GM12874 (cell line): ENCODE measurements around the gene SIRT2.

Source experiments
- TF ChIP-seq, protein P1 (sequence below): IDR thresholded peaks from 2 replicates; pipeline ENCODE4 v1.5.1; 2011; ENCODE audit warnings: low read depth, mild to moderate bottlenecking, control low read depth, low read length, moderate library complexity; ENCODE audit not compliant: insufficient read depth

SIRT2 gene

DNA sequence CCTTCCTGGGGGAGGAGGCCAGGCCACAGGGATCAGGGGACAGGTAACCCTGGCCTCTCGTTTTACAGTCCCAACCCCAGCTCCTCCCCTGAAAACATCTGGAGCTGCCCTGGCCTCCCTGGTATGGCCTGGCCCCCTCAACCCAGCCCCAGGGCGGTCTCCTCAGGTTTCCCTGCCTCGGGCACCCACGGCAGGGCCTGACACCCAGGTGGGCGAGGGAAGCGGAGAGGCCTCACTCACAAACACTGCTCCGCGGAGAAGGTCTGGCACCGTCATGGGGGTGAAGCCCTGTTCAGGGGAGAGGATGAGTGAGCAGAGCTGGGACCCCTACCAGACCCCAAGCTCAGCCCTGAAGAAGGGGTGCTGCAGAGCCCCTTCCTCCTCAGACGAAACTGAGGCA lies 19.1 kb upstream of the SIRT2 start:
- TF ChIP-seq, protein P1, sequence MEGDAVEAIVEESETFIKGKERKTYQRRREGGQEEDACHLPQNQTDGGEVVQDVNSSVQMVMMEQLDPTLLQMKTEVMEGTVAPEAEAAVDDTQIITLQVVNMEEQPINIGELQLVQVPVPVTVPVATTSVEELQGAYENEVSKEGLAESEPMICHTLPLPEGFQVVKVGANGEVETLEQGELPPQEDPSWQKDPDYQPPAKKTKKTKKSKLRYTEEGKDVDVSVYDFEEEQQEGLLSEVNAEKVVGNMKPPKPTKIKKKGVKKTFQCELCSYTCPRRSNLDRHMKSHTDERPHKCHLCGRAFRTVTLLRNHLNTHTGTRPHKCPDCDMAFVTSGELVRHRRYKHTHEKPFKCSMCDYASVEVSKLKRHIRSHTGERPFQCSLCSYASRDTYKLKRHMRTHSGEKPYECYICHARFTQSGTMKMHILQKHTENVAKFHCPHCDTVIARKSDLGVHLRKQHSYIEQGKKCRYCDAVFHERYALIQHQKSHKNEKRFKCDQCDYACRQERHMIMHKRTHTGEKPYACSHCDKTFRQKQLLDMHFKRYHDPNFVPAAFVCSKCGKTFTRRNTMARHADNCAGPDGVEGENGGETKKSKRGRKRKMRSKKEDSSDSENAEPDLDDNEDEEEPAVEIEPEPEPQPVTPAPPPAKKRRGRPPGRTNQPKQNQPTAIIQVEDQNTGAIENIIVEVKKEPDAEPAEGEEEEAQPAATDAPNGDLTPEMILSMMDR, result no peak

DNA sequence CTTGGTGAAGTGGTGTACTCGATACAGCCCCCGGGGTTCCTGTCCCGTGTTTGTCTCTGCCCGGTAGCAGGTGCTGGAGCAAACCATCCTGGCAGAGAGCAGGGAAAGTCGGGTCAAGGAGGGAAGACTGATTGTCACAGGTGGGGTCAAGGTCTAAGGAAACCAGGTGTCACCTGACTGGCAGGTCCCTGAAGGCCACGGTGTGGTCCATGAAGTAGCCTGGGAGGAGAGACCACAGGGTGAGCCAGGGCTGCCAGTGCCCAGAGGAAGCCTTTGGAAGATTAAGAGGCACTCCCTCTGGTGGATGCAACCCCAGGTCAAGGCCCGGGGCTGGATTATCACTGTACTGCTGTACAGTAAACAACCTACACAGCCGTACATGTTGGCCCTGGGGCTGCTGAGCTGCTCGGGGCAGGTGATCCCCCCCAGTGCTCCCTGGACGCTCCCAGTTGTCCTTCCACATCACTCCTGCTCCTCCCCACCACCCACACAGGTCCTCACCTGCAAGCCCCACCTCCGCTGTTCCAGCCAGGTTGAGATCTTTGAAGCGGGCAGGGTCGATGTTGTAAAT lies 18.6 kb upstream of the SIRT2 start:
- TF ChIP-seq, protein P1, result no peak

DNA sequence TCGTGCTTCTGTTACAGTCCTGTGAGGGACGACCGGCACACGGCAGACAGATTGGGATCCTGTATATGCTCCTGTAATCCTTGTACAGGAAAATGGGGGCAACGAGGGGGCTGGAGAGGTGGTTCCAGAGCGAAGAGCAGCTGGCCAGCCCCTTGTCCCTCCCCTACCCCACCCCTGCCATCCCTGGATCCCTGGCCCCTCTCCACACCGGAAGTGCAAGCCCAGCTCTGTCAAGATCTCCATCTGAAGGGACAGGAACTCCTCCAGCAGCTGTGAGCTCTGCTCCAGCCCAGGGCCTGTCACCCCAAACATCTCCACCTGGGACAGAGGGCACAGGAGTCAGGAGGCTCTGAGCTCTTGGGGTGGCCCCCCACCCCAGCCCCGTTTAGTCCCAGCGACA lies 18.1 kb upstream of the SIRT2 start:
- TF ChIP-seq, protein P1, result no peak

DNA sequence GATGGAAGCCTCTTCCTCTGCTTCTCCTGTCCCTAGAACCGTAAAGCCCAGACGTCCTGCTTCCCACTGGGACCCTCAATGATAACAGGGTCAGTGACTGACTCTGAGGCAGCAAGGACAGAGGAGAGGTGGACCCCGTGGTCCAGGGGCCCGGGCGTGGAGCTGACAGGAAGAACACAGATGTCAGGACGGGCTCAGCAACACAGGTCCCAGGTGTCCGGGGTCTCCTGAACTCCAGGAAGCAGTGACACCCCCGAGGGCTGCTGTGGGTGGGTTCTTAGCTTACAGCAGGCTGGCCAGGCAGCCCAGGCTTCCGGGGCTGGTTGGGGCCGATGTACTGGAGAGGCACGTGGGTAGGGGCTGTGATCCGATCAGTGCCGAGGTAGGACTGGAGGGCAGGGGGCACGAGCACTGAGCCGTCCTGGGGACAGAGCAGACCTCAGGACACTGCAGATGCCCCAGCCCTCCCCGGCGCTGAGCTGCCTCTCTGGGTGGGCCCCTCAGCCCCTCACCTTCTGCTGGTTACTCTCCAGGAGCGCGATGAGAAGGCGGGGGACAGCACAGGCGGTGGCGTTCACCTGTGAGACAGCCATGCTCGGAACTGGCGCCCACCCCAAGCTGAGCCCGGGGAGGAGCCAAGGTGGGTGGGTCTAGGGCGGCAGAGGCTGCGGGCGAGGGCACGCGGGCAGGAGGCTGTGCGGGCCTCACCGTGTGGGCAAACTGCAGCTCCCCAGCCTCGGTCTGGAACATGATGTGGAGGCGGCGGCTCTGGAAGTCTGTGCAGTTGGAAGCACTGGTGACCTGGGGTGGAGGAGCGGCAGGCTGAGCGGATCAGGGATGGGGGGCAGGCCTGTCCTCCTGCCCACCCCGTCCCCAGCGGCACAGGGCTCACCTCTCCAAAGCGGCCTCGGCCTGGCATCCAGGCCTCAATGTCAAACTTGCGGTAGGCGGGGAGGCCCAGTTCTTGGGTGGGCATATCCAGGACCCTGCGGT lies 16.2 kb upstream of the SIRT2 start:
- TF ChIP-seq, protein P1, result no peak

DNA sequence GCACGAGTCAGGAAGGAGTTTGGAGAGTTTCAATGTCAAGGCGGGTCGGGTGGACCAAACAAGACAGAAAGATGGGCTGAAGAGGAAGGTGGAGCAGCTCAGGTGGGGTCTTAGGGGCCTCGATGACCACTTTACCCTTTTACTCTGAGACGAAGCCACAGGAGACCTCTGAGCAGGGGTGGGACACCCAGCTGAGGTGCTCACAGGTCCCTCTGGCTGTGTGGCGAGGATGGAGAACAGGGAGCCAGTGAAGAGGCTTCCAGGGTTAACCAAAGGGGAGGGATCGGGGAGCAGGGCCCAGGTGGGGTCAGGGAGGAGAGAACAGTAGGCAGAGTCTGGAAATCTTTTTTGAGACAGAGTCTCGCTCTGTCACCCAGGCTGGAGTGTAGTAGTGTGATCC lies 14.5 kb upstream of the SIRT2 start:
- TF ChIP-seq, protein P1, result no peak

DNA sequence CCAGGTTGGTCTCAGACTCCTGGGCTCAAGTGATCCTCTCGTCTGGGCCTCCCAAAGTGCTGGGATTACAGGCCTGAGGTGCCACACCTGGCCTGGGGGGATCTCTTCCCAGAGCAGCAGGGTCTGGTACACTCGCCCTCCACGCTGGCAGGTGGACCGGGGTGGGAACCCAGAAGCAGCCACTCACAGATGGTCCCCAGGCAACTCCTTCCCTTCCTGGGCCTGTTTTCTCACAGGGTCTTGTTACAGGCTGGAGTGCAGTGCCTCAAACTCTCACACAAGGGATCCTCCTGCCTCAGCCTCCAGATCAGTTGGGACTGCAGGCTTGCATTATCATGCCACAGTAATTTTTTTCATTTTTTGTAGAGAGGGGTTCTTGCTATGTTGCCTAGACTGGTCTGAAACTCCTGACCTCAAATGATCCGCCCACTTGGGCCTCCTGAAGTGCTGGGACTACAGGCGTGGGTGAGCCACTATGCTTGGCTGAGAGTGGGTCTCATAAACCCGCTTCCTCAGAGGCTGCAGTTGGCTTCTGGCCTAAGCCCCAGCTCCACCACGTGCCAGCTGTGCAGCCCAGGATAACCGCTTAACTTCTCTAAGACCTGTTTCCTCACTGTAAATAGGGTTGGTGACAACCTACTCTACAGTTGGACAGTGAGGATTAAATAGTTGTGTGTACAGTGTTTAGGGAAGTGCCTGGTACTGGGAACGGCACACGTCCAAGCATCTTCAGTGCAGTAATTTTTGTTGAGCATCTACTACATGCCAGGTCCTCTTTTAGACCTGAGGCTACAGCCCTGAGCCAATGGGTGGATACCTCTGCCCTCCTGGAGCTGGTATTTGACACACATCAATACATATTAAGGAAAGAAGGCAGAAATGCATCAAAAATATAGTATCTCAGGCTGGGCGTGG lies 13.4 kb upstream of the SIRT2 start:
- TF ChIP-seq, protein P1, result no peak
